ENCODE measurements around the gene HECTD1. TPM values are rescaled to one million over a fixed set of nuclear protein-coding genes. Genes with fewer than 3 reads are reported as not detected.
A peak's percentile ranks its signal among the peaks of the same experiment; 100 is the strongest.
"Not testable (repeated sequence)": the region's sequence is repeated elsewhere in the genome, so short reads cannot be mapped to it uniquely, and the experiment has no call there.

The HECTD1 gene
- total RNA-seq, 4 donors from 2014 or later = 252 to 382 (median 289) TPM

DNA sequence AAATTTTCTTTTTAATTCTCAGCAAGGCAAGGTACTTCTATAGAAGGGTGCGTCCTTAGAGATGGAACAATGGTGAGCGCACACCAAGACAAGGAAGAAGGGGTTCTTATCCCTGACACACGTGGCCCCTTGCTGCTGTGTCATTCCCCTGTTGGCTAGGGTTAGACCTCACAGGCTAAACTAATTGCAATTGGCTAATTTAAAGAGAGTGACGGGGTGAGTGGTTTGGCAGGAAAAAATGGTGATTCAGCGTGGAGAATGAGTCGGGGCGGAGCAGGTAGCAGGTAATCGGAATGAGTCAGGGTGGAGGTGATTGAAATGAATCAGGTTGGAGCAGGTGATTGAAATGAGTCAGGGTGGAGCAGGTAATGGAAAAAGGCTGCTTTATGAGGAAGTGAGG is 36.3 kb upstream of the HECTD1 start:
- 88 to 92% methylated on average over 8 of the region's 8 CpGs for WGBS, 2 donors
- TF ChIP-seq POLR2A (IDR thresholded peaks at IDR 0.05) = no peak
- TF ChIP-seq, protein P1, sequence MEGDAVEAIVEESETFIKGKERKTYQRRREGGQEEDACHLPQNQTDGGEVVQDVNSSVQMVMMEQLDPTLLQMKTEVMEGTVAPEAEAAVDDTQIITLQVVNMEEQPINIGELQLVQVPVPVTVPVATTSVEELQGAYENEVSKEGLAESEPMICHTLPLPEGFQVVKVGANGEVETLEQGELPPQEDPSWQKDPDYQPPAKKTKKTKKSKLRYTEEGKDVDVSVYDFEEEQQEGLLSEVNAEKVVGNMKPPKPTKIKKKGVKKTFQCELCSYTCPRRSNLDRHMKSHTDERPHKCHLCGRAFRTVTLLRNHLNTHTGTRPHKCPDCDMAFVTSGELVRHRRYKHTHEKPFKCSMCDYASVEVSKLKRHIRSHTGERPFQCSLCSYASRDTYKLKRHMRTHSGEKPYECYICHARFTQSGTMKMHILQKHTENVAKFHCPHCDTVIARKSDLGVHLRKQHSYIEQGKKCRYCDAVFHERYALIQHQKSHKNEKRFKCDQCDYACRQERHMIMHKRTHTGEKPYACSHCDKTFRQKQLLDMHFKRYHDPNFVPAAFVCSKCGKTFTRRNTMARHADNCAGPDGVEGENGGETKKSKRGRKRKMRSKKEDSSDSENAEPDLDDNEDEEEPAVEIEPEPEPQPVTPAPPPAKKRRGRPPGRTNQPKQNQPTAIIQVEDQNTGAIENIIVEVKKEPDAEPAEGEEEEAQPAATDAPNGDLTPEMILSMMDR (IDR thresholded peaks at IDR 0.05) = no peak
- intact Hi-C loops (cut with DNase I) = no loop called here
- Histone ChIP-seq H3K4me1 (peaks cover 7 to 37% of the 10 kb centered on the region in 2 donors), H3K9me3 (no peaks in the 10 kb centered on the region), H3K27me3 (no peaks in the 10 kb centered on the region), H3K27ac (peak overlapping the region in 1 of 3 donors; percentile 49), H3K4me3 (replicated peaks in 1 of 3) (no peak overlapping the region), H3K36me3 (no peaks in the 10 kb centered on the region)
- no peak for DNase-seq

DNA sequence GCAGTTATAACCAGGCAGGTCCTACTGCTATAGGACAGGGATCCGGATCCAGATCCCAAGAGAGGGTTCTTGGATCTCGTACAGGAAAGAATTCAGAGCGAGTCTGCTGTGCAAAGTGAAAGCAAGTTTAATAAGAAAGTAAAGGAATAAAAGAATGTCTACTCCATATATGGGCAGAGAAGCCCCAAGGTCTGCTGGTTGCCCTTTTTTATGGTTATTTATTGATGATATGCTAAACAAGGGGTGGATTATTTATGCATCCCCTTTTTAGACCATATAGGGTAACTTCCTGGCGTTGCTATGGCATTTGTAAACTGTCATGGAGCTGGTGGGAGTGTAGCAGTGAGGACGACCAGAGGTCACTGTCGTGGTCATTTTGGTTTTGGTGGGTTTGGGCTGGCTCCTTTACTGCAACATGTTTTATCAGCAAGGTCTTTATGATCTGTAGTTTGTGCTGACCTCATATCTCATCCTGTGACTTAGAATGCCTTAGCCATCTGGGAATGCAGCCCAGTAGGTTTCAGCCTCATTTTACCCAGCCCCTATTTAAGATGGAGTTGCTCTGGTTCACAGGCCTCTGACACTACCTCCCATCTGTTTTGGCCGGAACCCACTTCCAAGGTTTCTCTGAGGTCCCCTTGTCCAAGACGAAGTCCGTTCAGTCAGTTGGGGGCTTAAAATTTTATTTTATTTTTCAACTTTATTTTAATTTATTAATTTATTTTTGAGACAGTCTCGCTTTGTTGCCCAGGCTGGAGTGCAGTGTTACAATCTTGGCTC is 34.8 kb upstream of the HECTD1 start:
- DNase-seq; H3K27ac ChIP-seq; H3K4me3 ChIP-seq (replicated peaks in 1 of 3); intact Hi-C loops (cut with DNase I); H3K27me3 ChIP-seq; H3K36me3 ChIP-seq; H3K9me3 ChIP-seq: not testable (repeated sequence)
- WGBS, 2 donors = 85 to 88% methylated on average over 10 of the region's 10 CpGs
- peaks cover 7 to 37% of the 10 kb centered on the region in 2 donors for H3K4me1 ChIP-seq

DNA sequence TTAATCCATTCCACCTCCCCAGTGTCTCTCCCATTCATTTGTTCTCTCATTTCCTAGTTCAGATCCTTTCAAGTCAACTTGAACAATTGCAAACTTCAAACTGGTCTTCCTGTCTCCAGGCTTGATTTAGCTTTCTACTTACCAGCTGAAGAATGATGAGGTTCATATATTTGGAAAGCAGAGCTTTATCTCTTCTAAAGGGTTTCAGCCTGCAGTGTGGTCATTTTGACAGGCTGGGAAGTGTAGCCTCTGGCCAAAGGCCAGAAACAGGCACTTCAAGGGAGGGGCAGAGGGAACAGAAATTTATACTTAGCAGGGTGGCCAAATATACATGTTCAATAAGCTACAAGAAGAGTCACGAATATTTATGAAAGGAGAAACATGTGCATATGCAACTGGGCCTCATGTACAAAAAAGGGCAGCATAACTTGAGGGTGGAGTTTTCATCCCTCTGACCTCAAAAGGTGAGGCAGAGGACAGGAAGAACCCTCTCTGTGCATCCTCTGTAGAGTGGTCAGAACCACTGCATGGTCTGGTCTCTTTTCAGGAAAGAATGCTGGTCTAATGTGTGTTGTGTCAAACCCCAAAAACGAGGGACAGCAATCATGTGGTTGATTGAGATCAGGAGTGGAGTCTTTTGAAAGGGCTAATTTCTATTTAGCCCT is 34.0 kb upstream of the HECTD1 start:
- no peak overlapping the region for H3K4me3 ChIP-seq (replicated peaks in 1 of 3)
- no peaks in the 10 kb centered on the region for H3K36me3 ChIP-seq
- DNase-seq = no peak
- intact Hi-C loops (cut with DNase I) = no loop called here
- no peaks in the 10 kb centered on the region for H3K27me3 ChIP-seq
- TF ChIP-seq, protein P1 (IDR thresholded peaks at IDR 0.05) = no peak
- no peak for TF ChIP-seq POLR2A (IDR thresholded peaks at IDR 0.05)
- H3K9me3 ChIP-seq = no peaks in the 10 kb centered on the region
- peaks cover 7 to 37% of the 10 kb centered on the region in 2 donors for H3K4me1 ChIP-seq
- H3K27ac ChIP-seq = peak overlapping the region in 1 of 3 donors; percentile 20
- 65 to 66% methylated on average over 2 of the region's 2 CpGs for WGBS, 2 donors

DNA sequence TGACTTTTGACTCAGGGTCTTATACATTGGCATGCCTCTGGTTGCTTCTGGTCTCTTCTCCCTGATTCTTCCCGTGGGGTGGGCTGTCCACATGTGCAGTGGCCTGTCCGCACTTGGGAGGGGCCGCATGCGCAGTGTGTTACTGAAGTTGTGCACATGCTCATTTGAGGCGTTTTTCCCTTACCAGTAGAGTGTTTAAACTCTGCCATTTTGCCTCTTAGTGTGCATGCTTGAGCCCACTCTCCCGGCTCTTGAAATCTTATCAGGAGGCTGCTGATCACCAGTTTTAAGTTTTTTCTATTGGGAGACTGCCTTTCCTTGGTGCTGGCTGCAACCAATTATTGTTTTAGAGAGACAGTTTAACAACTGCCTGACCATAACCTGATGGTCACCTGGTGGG is 32.1 kb upstream of the HECTD1 start:
- TF ChIP-seq, protein P1 (IDR thresholded peaks at IDR 0.05) = no peak
- no peak for TF ChIP-seq POLR2A (IDR thresholded peaks at IDR 0.05)
- Histone ChIP-seq H3K4me1 (peaks cover 5 to 35% of the 10 kb centered on the region in 2 donors), H3K4me3 (replicated peaks in 1 of 3) (no peak overlapping the region), H3K36me3 (no peaks in the 10 kb centered on the region), H3K27me3 (no peaks in the 10 kb centered on the region), H3K9me3 (no peaks in the 10 kb centered on the region), H3K27ac (peak overlapping the region in 1 of 3 donors; percentile 36)
- 51 to 55% methylated on average over 6 of the region's 6 CpGs for WGBS, 2 donors
- intact Hi-C loops (cut with DNase I) = no loop called here
- DNase-seq = peak; percentile 57 to 67

DNA sequence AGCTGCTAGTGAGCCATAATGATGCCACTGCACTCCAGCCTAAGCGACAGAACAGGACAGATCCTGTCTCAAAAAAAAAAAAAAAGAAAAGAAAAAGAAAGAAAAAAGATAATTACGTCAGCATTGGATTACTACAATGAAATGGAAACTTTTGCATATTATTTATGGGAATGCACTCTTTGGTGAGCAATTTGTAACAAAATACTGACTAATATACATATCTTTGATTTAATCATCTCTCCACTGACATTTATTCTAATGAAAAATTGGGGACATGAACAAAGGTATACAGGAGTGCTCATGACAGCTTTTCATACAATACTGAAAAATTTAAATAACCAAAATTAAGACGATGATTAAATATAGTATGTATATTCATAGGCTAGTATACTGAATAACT is 27.9 kb upstream of the HECTD1 start:
- peaks cover 0 to 13% of the 10 kb centered on the region in 2 donors for H3K4me1 ChIP-seq
- WGBS, 2 donors = 88 to 95% methylated on average over 3 of the region's 3 CpGs
- no peak overlapping the region for H3K4me3 ChIP-seq (replicated peaks in 1 of 3)
- intact Hi-C loops (cut with DNase I) = no loop called here
- no peaks in the 10 kb centered on the region for H3K9me3 ChIP-seq
- no peak overlapping the region for H3K27ac ChIP-seq
- no peaks in the 10 kb centered on the region for H3K27me3 ChIP-seq
- H3K36me3 ChIP-seq = no peaks in the 10 kb centered on the region
- no peak for DNase-seq
- TF ChIP-seq, protein P1 (IDR thresholded peaks at IDR 0.05) = no peak
- no peak for TF ChIP-seq POLR2A (IDR thresholded peaks at IDR 0.05)

All from thyroid gland (tissue), 4 donors.